NCI-H2196 treated with DMSO at 0.1 percent for 48 hours (cell line): ENCODE results near the gene CNTNAP4.

Experiments
- DNase-seq: peaks from one replicate; lab custom pipeline; 2025; ENCODE audit not compliant: unreplicated experiment; lab: John Stamatoyannopoulos, UW

The CNTNAP4 gene

DNA sequence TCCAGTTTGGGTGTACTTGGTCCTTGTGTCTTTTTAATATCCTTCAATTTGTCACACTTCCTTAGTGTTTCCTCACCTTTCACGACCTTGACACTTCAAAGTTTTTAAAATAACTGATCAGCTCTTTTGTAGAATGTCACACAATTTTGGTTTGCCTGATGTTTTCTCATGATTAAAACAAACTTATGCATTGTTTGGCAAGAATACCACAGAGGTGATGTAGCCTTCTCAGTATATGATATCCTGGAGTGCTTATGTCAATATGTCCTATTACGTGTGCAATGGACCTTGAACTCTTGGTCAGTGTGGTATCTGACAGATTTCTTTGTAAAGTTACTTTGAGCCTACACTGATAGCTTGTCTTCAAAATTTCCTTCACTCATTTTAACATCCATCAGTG lies 297.4 kb downstream of the CNTNAP4 start:
- DNase-seq = no peak

DNA sequence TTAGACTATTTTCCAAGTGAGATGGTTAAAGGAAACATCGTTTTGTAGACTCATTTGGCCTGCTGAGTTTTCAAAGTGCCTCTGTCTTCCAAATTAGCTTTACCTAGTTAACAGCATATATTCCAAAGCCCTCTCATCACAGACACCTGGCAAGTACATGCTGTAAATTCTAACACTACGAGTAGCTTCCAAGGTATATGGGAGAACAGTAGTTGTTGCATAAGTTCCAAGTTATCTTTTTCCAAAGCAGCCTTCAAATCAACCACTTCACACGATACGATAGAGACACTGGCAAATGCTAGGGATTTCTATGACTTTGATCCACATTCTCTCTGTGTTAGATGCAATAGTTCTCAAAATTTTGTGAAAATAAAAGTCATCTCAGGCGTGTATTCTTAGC lies 299.3 kb downstream of the CNTNAP4 start:
- DNase-seq = no peak

DNA sequence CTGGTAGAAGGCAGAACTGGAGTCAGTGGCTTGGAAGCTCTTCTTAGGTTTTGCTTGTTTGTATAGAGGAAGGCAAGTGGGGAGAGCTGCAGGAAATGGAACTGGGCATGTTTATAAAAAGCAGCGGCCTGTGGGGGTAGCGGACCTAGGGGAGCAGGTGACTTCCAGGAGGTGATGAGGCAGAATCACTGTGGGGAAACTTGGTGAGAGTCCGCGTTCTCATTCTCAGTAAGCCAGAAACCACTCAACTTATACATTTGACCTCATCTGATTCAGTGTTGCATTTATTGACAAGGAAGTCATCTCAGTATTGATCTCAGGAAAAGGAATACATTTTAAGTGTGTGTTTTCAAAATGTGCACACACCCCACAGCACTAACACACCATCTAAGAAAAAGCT lies 299.8 kb downstream of the CNTNAP4 start:
- no peak for DNase-seq

DNA sequence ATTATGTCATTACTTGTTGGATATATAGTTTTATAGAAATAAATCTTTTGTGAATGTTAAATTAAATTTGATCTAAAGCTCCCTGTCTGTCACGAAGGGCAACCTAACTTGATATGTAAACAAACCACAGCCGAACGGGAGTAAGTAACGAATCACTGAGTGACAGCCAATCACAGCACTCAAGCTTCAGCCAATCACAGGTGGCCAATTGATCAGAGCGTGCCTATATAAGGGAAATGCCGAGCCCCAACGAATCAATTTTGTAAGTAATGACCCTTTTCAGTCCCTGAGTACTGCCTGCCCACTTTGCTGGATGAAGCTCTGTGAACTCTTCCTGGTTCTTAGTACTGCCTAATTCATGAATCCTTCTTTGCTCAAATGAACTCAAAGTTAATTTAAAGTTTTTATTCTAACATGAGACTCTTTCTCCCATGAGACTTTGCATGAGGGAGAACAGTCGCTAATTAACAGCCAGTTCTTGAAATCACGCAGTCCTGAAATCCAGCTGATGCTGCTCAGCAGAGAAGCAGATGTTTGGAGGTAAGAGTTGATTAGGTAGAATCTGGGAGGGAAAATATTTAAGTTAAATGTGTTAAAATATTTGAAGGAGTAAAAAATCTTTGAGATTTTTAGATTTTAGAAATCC lies 302.2 kb downstream of the CNTNAP4 start:
- no peak for DNase-seq

DNA sequence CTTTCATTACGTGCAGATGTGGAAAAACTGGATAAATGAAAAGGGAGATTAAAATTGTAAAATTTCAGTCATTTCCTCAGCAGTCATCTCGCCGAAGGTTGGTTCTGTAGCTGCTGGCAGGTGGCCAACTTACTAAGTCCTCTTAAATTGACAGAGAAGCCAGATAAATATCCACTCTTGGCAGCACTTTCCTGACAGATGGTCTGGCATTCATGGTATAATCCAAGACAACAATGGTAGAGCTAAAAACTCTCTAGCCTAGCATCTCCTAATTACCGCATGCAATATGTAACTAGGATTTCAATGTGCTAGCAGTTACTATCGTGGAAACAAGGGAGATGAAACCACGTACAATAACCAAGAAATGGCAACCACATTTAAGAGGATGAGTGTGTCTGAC lies 306.3 kb downstream of the CNTNAP4 start:
- DNase-seq = no peak

DNA sequence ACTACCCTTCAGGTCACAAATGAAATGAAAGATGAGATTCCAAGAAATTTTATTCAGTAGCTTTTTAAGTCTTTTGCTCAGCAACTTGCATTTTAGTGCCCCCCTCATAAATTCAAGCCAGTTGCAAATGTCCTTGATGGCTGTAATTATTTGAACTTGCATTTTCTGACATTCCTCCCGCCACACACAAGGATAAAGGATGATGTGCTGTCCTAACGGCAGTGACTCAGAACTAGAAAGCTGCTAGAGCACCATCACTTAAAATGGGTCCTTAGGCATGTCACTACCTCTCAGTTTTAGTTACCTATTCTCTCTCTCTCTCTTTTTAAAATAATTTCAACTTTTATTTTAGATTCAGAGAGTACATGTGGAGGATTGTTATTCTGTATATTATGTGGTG lies 306.7 kb downstream of the CNTNAP4 start:
- no peak for DNase-seq

DNA sequence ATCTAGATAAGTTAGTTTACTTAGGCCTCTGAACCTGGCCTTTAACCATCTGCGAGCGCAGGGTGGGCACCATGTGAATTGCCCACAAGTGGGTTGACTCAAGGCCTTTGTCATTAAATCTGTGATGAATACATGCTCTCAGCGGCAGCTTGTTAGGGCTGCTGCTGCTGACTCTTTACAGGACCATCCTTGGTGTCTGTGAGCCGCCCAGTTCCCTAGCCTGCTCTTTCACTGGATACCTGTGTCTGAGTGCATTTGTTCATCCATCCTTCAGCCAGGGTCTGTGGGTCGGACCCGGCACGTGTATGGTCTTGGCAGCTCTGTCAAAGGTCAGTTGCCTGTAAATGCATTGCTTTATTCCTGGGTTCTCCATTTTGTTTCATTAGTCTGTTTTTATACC lies 321.3 kb downstream of the CNTNAP4 start:
- DNase-seq = no peak

DNA sequence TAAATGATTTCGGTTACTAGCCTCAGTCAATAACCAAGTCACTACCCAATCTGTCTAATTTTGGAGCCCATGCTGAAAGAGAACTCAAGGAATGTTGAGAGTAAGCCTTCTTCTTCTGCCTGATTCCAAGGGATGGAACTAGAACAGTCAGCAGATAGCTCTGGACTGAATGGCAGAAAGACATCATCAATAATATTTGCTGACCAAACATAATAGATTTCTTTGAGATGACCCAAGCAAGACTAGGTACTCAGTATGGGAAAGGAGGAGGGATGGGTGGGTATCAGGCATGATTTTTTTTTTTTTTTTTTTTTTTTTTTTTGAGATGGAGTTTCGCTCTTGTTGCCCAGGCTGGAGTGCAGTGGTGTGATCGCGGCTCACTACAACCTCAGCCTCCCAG lies 330.1 kb downstream of the CNTNAP4 start:
- DNase-seq = no peak
